Body of pancreas (tissue), 4 donors: ENCODE measurements around the gene GATA3.

Experiments used
- CTCF ChIP-seq, 7 experiments: fragments of 450-650 bp in 4 of 7; fragments of 200-600 bp in 3 of 7; sonication (generic) in 3 of 7; IDR thresholded peaks; one replicate each; pipeline ENCODE4 v1.5.1; 2016 to 2019; ENCODE audit warnings: antibody characterized with exemption in 7 of 7
- POLR2A ChIP-seq, 3 donors: fragments of 450-650 bp; IDR thresholded peaks; one replicate each; pipeline ENCODE4 v1.6.1; 2016; ENCODE audit warnings: antibody characterized with exemption in 3 of 3, mild to moderate bottlenecking in 2 of 3

- no peak for TF ChIP-seq CTCF (IDR thresholded peaks at IDR 0.05)
- no peak for TF ChIP-seq POLR2A (IDR thresholded peaks at IDR 0.05)
Measured at GRCh38 chr10:8043569-8044306, 10.8 kb upstream of the GATA3 start.
